ENCODE results near the gene ACACA.

DNA sequence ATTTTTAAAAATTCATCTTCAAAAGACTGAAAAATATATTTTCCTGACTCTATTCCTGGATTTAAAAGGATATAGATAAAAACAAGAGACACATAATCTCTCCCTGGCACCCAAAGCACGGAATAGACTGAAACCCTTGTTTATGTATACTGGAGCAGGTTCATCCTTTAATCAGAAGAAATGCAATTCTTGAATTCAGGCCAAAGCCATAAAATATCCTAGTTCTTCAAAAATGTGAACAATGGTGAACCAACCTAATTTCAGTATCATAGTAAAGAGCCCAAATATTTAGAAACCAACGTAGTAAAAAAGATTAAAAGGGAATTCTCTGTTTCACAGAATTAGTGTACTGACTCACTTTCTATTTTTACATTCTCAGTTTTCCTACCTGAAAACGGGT is 219.4 kb downstream of the ACACA start:
- TF ChIP-seq CTCF (IDR thresholded peaks at IDR 0.05) (no peak), POLR2A (IDR thresholded peaks at IDR 0.05) (no peak)

Data from uterus (tissue), 2 donors.